ENCODE data around the gene PROK1.

Gene PROK1

GRCh38 chr1:110488867-110489266 is 37.9 kb downstream of the PROK1 start:
- DNase-seq (ENCODE audit: low read depth in 2 of 2), result no peak

- DNase-seq (ENCODE audit: low read depth in 2 of 2), result no peak
Observed at GRCh38 chr1:110489406-110489805, 38.5 kb downstream of the PROK1 start.

GRCh38 chr1:110489973-110490542 is 39.1 kb downstream of the PROK1 start:
- no peak for DNase-seq (ENCODE audit: low read depth in 2 of 2)

DNA sequence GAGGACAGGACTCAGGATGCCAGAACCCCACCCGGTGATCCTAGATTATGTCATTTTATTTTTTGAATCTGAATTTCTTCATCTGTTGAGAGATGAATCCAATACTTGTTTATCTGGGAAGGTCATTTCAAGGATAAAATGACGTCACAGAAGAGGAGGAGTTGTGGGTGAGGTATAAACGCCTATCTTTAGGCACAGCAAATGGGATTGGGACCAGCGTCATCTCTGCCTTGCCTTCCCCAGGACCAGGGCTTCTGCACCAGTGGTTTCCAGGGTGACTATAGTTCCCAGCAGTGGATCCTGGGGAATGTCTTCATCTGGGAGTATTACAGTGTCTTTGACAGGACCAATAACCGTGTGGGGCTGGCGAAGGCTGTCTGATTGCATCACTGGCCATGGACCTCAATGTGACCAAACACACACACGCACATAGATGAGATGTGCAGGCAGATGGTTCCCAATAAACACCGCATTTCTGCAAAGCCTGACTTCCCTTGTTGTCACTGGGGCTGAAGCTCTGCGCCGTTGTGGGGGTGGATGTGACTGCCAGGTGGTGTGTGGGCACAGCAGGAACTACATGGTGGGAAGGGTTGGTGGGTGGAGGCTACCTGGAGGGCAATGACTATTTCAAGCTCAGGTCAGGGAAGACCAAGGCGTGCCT is 40.0 kb downstream of the PROK1 start:
- no peak for DNase-seq (ENCODE audit: low read depth in 2 of 2)

DNA sequence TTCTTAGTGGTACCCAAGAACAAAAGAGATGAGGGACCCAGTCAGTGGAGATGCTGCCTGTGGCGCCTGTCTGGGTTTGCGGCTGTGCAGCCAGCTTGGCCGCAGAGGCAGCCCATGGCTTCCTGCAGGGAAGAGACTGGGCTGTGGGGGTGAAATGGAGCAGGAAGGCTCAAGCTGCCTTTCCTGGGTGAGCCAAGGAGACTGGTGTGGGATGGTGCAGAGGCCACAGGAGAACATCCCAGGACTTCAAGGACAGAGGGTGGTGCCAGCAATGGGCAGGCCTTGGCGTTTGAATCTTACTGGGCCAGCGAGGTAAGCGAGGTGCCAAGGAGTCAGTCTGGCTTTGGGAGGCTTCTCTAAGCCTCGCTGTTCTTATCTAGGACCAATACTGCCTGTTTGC is 41.6 kb downstream of the PROK1 start:
- no peak for DNase-seq (ENCODE audit: low read depth in 2 of 2)

DNA sequence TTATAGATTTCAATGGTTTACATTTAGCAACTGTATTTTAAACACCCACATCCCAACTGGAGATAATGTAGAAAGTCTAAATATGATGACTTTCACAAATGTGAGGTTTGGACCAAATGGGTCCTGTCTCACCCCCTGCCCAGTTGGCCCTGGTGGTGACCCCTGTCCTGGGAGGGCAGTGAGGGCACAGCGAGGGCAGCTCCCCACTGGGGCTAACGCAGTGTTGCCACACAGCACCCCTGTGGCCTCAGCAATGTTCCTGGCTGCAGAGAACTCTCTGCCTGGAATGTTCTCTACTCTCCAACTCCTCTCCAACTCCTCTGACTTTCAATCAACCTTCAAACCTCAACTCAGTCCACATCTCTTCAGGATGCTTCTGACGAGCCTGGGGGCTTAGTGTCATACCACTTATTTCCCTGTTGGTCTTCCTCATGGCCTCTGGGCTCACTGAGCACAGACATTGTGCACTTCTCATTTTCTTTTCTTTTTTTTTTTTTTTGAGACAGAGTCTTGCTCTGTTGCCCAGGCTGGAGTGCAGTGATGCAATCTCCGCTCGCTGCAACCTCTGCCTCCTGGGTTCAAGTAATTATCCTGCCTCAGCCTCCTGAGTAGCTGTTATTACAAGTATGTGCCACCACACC is 42.2 kb downstream of the PROK1 start:
- no peak for DNase-seq (ENCODE audit: low read depth in 2 of 2)

DNA sequence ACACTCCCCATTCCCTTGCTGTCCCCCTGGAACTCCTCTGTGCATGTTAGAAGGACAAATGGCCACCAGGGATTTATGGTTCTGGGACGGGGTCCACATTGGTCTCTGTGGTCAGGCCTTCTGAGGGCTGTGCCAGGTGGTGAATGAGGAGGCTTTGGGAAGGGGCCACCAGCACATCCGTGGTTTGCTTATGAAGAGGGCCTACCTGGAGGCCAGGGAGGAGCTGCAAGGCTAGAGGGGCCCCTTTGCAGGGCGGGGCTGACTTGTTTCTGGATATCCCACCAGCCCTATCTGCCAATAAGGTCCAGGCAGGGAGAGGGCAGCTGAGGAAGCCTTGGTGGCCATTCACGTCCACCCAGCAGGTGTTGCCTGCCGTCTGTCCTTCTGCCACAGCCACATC is 43.1 kb downstream of the PROK1 start:
- DNase-seq (ENCODE audit: low read depth in 2 of 2), result no peak

GRCh38 chr1:110494522-110495406 is 43.8 kb downstream of the PROK1 start:
- DNase-seq (ENCODE audit: low read depth in 2 of 2), result no peak

GRCh38 chr1:110495926-110496600 is 45.1 kb downstream of the PROK1 start:
- DNase-seq (ENCODE audit: low read depth in 2 of 2), result peak; percentile 71 to 78

GRCh38 chr1:110498270-110498669 is 47.3 kb downstream of the PROK1 start:
- no peak for DNase-seq (ENCODE audit: low read depth in 2 of 2)

GRCh38 chr1:110501488-110502132 is 50.7 kb downstream of the PROK1 start:
- DNase-seq (ENCODE audit: low read depth in 2 of 2), result no peak

GRCh38 chr1:110502402-110503151 is 51.6 kb downstream of the PROK1 start:
- DNase-seq (ENCODE audit: low read depth in 2 of 2), result no peak

DNA sequence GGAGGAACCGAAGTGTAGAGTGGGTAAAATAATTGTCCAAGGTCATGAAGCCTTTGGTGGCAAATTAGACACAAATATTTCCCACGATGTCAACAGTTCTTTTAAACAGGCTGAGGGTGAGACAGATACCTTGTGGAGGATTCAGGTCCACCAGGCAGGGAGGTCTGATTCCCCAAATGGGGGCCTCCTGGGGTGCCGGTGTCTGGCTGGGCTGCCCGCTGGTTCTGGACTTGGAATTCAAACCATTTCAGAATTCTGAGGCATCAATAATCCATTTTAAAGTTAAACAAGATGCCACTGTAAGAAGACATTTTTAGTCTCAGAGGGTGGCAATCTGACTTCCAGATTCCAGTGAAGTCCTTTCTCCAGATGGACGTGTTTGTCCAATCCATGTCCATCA is 52.5 kb downstream of the PROK1 start:
- no peak for DNase-seq (ENCODE audit: low read depth in 2 of 2)

DNA sequence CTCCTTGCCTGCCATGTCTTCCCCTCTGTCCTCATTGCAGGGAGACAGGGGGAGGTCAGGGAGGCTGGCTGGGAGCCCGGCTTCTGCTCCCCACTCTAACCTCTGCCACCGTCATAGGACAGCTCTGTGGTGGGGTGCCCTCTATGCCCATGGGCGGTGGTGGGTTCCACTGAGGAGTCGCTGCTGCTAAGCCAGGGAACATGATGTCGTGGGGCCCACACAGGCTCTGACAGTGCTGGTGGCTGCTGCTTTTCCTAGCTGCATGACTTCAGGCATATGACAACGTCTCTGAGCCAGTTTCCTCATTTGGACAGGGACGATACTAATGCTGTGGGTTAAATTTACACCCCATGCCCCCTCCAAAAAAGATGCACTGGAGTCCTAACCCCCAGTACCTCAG is 53.3 kb downstream of the PROK1 start:
- no peak for DNase-seq (ENCODE audit: low read depth in 2 of 2)

- DNase-seq (ENCODE audit: low read depth in 2 of 2), result no peak
Observed at GRCh38 chr1:110505596-110505995, 54.6 kb downstream of the PROK1 start.

- DNase-seq (ENCODE audit: low read depth in 2 of 2), result no peak
Observed at GRCh38 chr1:110506541-110506940, 55.6 kb downstream of the PROK1 start.

All from activated CD4-positive, alpha-beta T cell treated with anti-CD3 and anti-CD28 coated beads for 24 hours (primary cell).